22Rv1 (cell line): ENCODE data around the gene SLC45A1.

Experiments used
- ZFX ChIP-seq: fragments of 450-650 bp; IDR thresholded peaks from 2 replicates; pipeline ENCODE4 v1.6.1; 2017; ENCODE audit warnings: antibody characterized with exemption, borderline replicate concordance
- TF ChIP-seq, protein P1 (sequence below): fragments of 450-650 bp; IDR thresholded peaks from 2 replicates; pipeline ENCODE4 v1.5.1; 2017; ENCODE audit warnings: mild to moderate bottlenecking

DNA sequence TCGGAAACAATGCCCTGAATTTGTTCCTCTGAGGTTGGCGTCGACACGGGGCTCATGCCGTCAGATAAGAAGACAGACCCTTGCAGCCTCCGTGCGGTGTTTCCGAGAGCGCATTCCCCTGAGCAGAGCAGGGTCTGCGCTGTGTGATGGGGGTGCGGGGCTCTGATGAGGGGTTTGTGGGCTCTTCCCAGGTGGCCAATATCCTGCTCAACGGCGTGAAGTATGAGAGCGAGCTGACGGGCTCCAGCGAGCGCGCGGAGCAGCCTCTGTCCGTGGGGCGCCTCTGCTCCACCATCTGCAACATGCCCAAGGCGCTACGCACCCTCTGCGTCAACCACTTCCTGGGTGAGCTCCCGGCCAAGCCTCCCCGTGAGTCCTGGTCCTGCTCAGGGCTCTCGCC lies 17.3 kb downstream of the SLC45A1 start:
- TF ChIP-seq, protein P1, sequence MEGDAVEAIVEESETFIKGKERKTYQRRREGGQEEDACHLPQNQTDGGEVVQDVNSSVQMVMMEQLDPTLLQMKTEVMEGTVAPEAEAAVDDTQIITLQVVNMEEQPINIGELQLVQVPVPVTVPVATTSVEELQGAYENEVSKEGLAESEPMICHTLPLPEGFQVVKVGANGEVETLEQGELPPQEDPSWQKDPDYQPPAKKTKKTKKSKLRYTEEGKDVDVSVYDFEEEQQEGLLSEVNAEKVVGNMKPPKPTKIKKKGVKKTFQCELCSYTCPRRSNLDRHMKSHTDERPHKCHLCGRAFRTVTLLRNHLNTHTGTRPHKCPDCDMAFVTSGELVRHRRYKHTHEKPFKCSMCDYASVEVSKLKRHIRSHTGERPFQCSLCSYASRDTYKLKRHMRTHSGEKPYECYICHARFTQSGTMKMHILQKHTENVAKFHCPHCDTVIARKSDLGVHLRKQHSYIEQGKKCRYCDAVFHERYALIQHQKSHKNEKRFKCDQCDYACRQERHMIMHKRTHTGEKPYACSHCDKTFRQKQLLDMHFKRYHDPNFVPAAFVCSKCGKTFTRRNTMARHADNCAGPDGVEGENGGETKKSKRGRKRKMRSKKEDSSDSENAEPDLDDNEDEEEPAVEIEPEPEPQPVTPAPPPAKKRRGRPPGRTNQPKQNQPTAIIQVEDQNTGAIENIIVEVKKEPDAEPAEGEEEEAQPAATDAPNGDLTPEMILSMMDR: no peak
- no peak for TF ChIP-seq ZFX
